SK-N-SH treated with all-trans-retinoic acid at 6 μM for 48 hours (cell line): ENCODE data around the gene PRDM11.

Experiments used
- BACH2 ChIP-seq: fragments of 250-450 bp; sonication (Bioruptor Pico); IDR thresholded peaks from 2 replicates; pipeline ENCODE4 v1.9.0; 2021; ENCODE audit warnings: mild to moderate bottlenecking, borderline replicate concordance
- PPARA ChIP-seq: fragments of 250-450 bp; sonication (Bioruptor Pico); IDR thresholded peaks from 2 replicates; pipeline ENCODE4 v1.5.0; 2020; ENCODE audit warnings: mild to moderate bottlenecking, borderline replicate concordance
- ZNF70 ChIP-seq: fragments of 450-650 bp; formaldehyde crosslinking; IDR thresholded peaks from 2 replicates; pipeline ENCODE4 v1.5.0; 2020; ENCODE audit warnings: mild to moderate bottlenecking, moderate library complexity
- TF ChIP-seq, protein P1 (sequence below): fragments of 250-450 bp; sonication (Bioruptor Pico); IDR thresholded peaks from 2 replicates; pipeline ENCODE4 v1.8.0; 2020; ENCODE audit warnings: mild to moderate bottlenecking, moderate library complexity, borderline replicate concordance

GRCh38 chr11:45212566-45213315, 66.3 kb downstream of the PRDM11 start:
- TF ChIP-seq BACH2 (CRISPR knock-in tag) (no peak), ZNF70 (CRISPR knock-in tag) (no peak), PPARA (CRISPR knock-in tag) (no peak)
- TF ChIP-seq, protein P1, sequence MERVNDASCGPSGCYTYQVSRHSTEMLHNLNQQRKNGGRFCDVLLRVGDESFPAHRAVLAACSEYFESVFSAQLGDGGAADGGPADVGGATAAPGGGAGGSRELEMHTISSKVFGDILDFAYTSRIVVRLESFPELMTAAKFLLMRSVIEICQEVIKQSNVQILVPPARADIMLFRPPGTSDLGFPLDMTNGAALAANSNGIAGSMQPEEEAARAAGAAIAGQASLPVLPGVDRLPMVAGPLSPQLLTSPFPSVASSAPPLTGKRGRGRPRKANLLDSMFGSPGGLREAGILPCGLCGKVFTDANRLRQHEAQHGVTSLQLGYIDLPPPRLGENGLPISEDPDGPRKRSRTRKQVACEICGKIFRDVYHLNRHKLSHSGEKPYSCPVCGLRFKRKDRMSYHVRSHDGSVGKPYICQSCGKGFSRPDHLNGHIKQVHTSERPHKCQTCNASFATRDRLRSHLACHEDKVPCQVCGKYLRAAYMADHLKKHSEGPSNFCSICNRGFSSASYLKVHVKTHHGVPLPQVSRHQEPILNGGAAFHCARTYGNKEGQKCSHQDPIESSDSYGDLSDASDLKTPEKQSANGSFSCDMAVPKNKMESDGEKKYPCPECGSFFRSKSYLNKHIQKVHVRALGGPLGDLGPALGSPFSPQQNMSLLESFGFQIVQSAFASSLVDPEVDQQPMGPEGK, result no peak
